ENCODE data around the gene ONECUT2. TPM values are rescaled to one million over a fixed set of nuclear protein-coding genes. Genes with fewer than 3 reads are reported as not detected.

Gene ONECUT2
- total and polyA plus RNA-seq, 11 donors: under 0.01 to 0.08 (median 0.05) TPM; not detected in 4

DNA sequence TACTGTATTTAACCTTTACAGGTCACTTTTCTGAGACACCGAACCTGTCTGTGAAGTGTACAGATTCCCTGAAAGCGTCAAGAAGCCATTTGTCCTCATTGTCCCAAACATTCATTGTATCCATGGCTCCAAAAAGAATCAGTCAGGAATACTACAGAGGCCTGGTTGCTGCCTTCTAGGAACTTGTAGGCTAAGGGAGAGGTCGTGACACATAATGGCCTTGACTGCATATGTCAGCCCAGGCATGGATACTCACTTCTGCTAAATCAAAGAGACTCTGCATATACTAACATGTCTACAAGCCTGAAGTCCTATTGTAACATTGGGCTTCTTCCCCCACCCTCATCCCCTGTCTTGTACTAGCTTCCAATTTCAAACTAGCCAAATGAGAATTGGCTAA, 40.2 kb downstream of the ONECUT2 start:
- 74 to 89% (median 78%) methylated on average over 3 of the region's 3 CpGs for WGBS, 4 donors
- Histone ChIP-seq H3K4me1 (no peaks in the 10 kb centered on the region), H3K4me3 (no peak overlapping the region), H3K9me3 (no peaks in the 10 kb centered on the region), H3K36me3 (no peaks in the 10 kb centered on the region), H3K27ac (no peak overlapping the region), H3K27me3 (peaks cover 0 to 5% (median 0%) of the 10 kb centered on the region in 9 donors)
- intact Hi-C loops (cut with DNase I): no loop called here
- TF ChIP-seq CTCF (IDR thresholded peaks at IDR 0.05) (no peak), POLR2A (IDR thresholded peaks at IDR 0.05) (no peak)
- DNase-seq (no peak), ATAC-seq (no peak)

DNA sequence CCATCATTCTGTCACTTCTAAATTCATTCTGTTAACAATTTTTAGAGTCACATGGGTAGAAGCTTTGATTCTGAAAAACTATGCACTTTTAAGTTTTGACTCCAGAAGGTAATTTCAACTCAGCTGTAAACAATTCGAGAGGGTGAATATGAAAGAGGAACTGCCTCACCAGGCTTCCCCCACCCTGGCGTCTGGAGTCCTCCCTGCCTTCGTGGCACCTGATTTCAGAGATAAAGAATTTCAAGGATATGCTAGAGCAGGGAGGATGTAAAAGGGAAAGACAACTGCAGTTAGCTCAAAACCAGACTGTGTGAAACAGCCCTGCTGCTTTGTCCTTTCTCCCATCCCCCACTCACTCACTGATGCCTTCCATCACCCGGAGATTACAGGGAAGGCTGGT, 40.7 kb downstream of the ONECUT2 start:
- no peak for DNase-seq
- 39 to 61% (median 48%) methylated on average over 4 of the region's 4 CpGs for WGBS, 4 donors
- intact Hi-C loops (cut with DNase I): no loop called here
- Histone ChIP-seq H3K27me3 (peaks cover 0 to 5% (median 0%) of the 10 kb centered on the region in 9 donors), H3K9me3 (no peaks in the 10 kb centered on the region), H3K27ac (no peak overlapping the region), H3K4me3 (no peak overlapping the region), H3K4me1 (peaks cover 0 to 2% (median 0%) of the 10 kb centered on the region in 12 donors), H3K36me3 (no peaks in the 10 kb centered on the region)
- TF ChIP-seq CTCF (IDR thresholded peaks at IDR 0.05) (no peak), POLR2A (IDR thresholded peaks at IDR 0.05) (no peak)
- ATAC-seq: no peak

GRCh38 chr18:57480733-57481132, 45.6 kb downstream of the ONECUT2 start:
- peaks cover 0 to 6% (median 0%) of the 10 kb centered on the region in 12 donors for H3K4me1 ChIP-seq
- intact Hi-C loops (cut with DNase I): no loop called here
- TF ChIP-seq CTCF (IDR thresholded peaks at IDR 0.05): no peak
- no peak for TF ChIP-seq POLR2A (IDR thresholded peaks at IDR 0.05)
- no peak overlapping the region for H3K4me3 ChIP-seq
- peaks cover 0 to 5% (median 0%) of the 10 kb centered on the region in 9 donors for H3K27me3 ChIP-seq
- H3K9me3 ChIP-seq: no peaks in the 10 kb centered on the region
- no peaks in the 10 kb centered on the region for H3K36me3 ChIP-seq
- DNase-seq (no peak), ATAC-seq (no peak)
- H3K27ac ChIP-seq: no peak overlapping the region

DNA sequence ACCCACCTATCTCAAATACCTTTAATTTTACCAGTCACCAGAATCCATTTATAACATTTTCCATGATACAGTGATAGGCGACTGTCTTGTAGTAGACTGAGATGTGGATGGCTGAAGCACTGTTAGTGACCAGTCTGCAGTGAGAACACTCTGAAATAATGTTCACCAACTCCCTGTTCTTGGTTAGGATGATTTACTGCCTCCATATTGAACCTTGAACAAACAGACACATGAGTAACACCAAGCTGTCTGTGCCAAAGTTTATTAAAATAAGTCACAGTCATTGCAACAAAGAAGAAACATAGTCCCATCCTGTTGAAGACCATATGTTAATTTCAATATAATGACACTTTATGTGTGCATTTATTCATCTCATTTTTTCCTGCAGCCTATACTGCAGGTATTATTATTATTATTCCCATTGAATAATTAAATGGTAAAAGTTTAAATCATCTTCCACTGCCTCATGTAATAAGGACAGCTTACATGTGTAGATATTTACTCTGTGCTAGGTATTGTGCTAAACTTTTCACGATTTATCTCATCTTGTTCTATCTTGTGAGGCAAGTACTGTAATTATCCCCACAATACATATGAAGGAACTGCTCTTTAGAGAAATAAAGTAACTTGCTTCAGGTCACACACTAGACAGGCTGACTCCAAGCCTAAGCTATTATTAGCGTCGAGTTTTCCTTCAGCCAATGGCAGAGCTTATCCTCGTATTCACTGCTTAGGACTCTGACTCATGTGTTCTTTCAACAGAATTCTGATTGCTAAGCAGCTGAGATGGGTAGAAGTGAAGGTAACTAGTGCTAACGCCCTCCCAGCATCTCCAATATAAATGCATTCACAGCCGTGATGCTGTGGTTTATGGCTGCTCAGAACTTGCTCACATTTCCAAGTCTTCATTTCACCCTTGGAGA, 62.5 kb downstream of the ONECUT2 start:
- ATAC-seq (peak; percentile 75 to 99 (median 92)), DNase-seq (no peak)
- Histone ChIP-seq H3K27me3 (no peaks in the 10 kb centered on the region), H3K4me3 (no peak overlapping the region), H3K27ac (no peak overlapping the region), H3K4me1 (peaks cover 0 to 6% (median 0%) of the 10 kb centered on the region in 12 donors), H3K36me3 (no peaks in the 10 kb centered on the region), H3K9me3 (no peaks in the 10 kb centered on the region)
- intact Hi-C loops (cut with DNase I): no loop called here
- WGBS, 4 donors: 41 to 55% (median 50%) methylated on average over 7 of the region's 7 CpGs
- no peak for TF ChIP-seq CTCF (IDR thresholded peaks at IDR 0.05)
- TF ChIP-seq POLR2A (IDR thresholded peaks at IDR 0.05): no peak

Data from heart left ventricle (tissue), 16 donors.